Panc1 (cell line): ENCODE measurements around the gene CYGB. TPM values are rescaled to one million over a fixed set of nuclear protein-coding genes. Genes with fewer than 3 reads are reported as not detected.

Experiments
- ATAC-seq: fragments of 200-7000 bp; cut with Tn5 transposase; 2 replicates; pipeline ENCODE4 v1.9.1; 2020; ENCODE audit warnings: mild to moderate bottlenecking, moderate library complexity
- BruUV-seq: library from RNA; stranded (reverse); fragments of 400-500 nt; replicated peaks from 2 replicates; lab custom pipeline; 2021; lab: Mats Ljungman, UMichigan
- CTCF ChIA-PET: fragments of 300-600 bp; sonication (Branson Sonifier 250); formaldehyde crosslinking; loops from one replicate; lab custom pipeline; 2022; ENCODE audit warnings: antibody characterized with exemption; lab: Charles Lee
- POLR2A ChIA-PET: fragments of 300-600 bp; sonication (Branson Sonifier 250); formaldehyde crosslinking; loops from one replicate; lab custom pipeline; 2022; ENCODE audit warnings: antibody characterized with exemption; lab: Charles Lee
- DNase-seq: peaks from one replicate; pipeline ENCODE4 v3.0.0-alpha.2; 2010; ENCODE audit warnings: low read depth, low spot score
- H3K27ac ChIP-seq: 2 replicates; pipeline ENCODE4 v1.5.1; 2011; ENCODE audit warnings: mild to moderate bottlenecking, low read length, inconsistent platforms
- H3K27me3 ChIP-seq: fragments of 200-500 bp; sonication (Bioruptor generic); 2 replicates; pipeline ENCODE4 v1.6.0; 2014; ENCODE audit warnings: low read length, inconsistent platforms; ENCODE audit not compliant: control insufficient read depth, insufficient read depth
- H3K36me3 ChIP-seq: fragments of 200-500 bp; sonication (Bioruptor generic); 2 replicates; pipeline ENCODE4 v1.5.1; 2014; ENCODE audit warnings: inconsistent platforms, mild to moderate bottlenecking, low read length, moderate library complexity; ENCODE audit not compliant: control insufficient read depth, insufficient read depth
- H3K4me1 ChIP-seq: 2 replicates; pipeline ENCODE4 v1.5.1; 2011; ENCODE audit warnings: inconsistent platforms, mild to moderate bottlenecking, low read length, moderate library complexity; ENCODE audit not compliant: control insufficient read depth, insufficient read depth
- H3K4me3 ChIP-seq, 2 experiments: 2 replicates each; pipeline ENCODE4 v1.5.1; 2011 to 2012; ENCODE audit warnings: low read depth in 2 of 2, low read length in 2 of 2, mild to moderate bottlenecking in 2 of 2, inconsistent platforms in 1 of 2, moderate library complexity in 1 of 2
- H3K9me3 ChIP-seq: fragments of 200-500 bp; sonication (Bioruptor generic); 2 replicates; pipeline ENCODE4 v1.5.1; 2014; ENCODE audit warnings: low read depth, mild to moderate bottlenecking, inconsistent platforms, low read length, moderate library complexity; ENCODE audit not compliant: control insufficient read depth, insufficient read depth
- CTCF ChIP-seq: fragments of 450-650 bp; IDR thresholded peaks from 2 replicates; pipeline ENCODE4 v1.5.1; 2017; ENCODE audit warnings: mild to moderate bottlenecking
- POLR2AphosphoS5 ChIP-seq: IDR thresholded peaks from 2 replicates; pipeline ENCODE4 v1.6.1; 2012; ENCODE audit warnings: mild to moderate bottlenecking, low read depth, low read length, moderate library complexity
- REST ChIP-seq, 2 experiments: IDR thresholded peaks; 2 replicates each; pipeline ENCODE4 v1.6.1; 2011 to 2012; ENCODE audit warnings: low read depth in 2 of 2, control low read depth in 1 of 2, low read length in 1 of 2, mild to moderate bottlenecking in 1 of 2, moderate library complexity in 1 of 2; ENCODE audit not compliant: insufficient read depth in 1 of 2
- SIN3A ChIP-seq: IDR thresholded peaks from 2 replicates; pipeline ENCODE4 v1.6.1; 2012; ENCODE audit warnings: low read depth, mild to moderate bottlenecking, low read length, moderate library complexity, borderline replicate concordance; ENCODE audit not compliant: insufficient read depth
- TCF7L2 ChIP-seq: IDR thresholded peaks from 2 replicates; pipeline ENCODE4 v1.6.1; 2011; ENCODE audit warnings: mild to moderate bottlenecking, low read depth, low read length, inconsistent platforms
- in situ Hi-C: cut with HindIII; loops from 2 replicates; pipeline ENCODE4 v1.10.0; 2016; ENCODE audit warnings: low sequenced_read_pairs, low pct_unique_long_range_greater_than_20kb
- intact Hi-C: fragments of 100-400 bp; cut with micrococcal nuclease; formaldehyde crosslinking; loops from one replicate; pipeline ENCODE4 v1.10.0; 2022; ENCODE audit not compliant: unreplicated experiment
- total RNA-seq: library from RNA; stranded (reverse); gene quantifications from one replicate; pipeline ENCODE4 v1.2.1, GENCODE V29; 2021; ENCODE audit not compliant: unreplicated experiment

CYGB gene
- total RNA-seq, 1 experiment from 2014 or later: 6.0 TPM

- H3K4me3 ChIP-seq: no peak overlapping the region
- POLR2A ChIA-PET: interaction anchor here (0.6 kb wide), 1 partner anchor 21 kb away, joined by 3 read pairs; no protein-coding TSS in a partner anchor
- BruUV-seq: no TSS peak
- ATAC-seq (no peak), DNase-seq (no peak)
- in situ Hi-C loops (no loop called here), intact Hi-C loops (no loop called here)
- no peaks in the 10 kb centered on the region for H3K9me3 ChIP-seq
- no peaks in the 10 kb centered on the region; the same call in 1 of the 2 replicates for H3K27me3 ChIP-seq
- no peak overlapping the region for H3K27ac ChIP-seq
- CTCF ChIA-PET: interaction anchor here (0.6 kb wide), 2 partner anchors 77 to 340 kb away, joined by 4 to 10 read pairs; no protein-coding TSS in a partner anchor
- TF ChIP-seq SIN3A (no peak), REST (IDR thresholded peaks at IDR 0.05; ENCODE audit: insufficient read depth in 1 of 2, low read depth in 2 of 2, low read length in 1 of 2) (no peak), POLR2AphosphoS5 (no peak), TCF7L2 (no peak), CTCF (no peak)
- H3K36me3 ChIP-seq: no peaks in the 10 kb centered on the region
- peaks cover 26% of the 10 kb centered on the region for H3K4me1 ChIP-seq
Measured at GRCh38 chr17:76538941-76539570, 1.5 kb upstream of the CYGB start.

- CTCF ChIA-PET: interaction anchor here (0.6 kb wide), 1 partner anchor 77 kb away, joined by 10 read pairs; no protein-coding TSS in a partner anchor
- TF ChIP-seq CTCF (no peak), TCF7L2 (no peak), POLR2AphosphoS5 (no peak), REST (IDR thresholded peaks at IDR 0.05; ENCODE audit: insufficient read depth in 1 of 2, low read depth in 2 of 2, low read length in 1 of 2) (no peak), SIN3A (no peak)
- intact Hi-C loops (no loop called here), in situ Hi-C loops (no loop called here)
- no peaks in the 10 kb centered on the region; the same call in 1 of the 2 replicates for H3K27me3 ChIP-seq
- DNase-seq (no peak), ATAC-seq (no peak)
- BruUV-seq: no TSS peak
- no peaks in the 10 kb centered on the region for H3K9me3 ChIP-seq
- no peak overlapping the region for H3K27ac ChIP-seq
- H3K36me3 ChIP-seq: no peaks in the 10 kb centered on the region
- POLR2A ChIA-PET: no interaction called here
- H3K4me1 ChIP-seq: peaks cover 23% of the 10 kb centered on the region
- H3K4me3 ChIP-seq: peak overlapping the region in 1 of 2 experiments; percentile 37; a peak in 1 of 4 replicates
Measured at GRCh38 chr17:76538281-76538931, 897 bp upstream of the CYGB start.
